GM19035 (cell line): ENCODE results near the gene NFKB2.
A peak's percentile ranks its signal among the peaks of the same experiment; 100 is the strongest.

ENCODE experiments used
- ATAC-seq: cut with Tn5 transposase; IDR thresholded peaks from one replicate; pipeline ENCODE4 v1.9.1; 2021; ENCODE audit not compliant: unreplicated experiment

Gene NFKB2

GRCh38 chr10:102450124-102450373, 54.5 kb downstream of the NFKB2 start:
- ATAC-seq = peak; percentile 8

GRCh38 chr10:102450374-102451104, 55.0 kb downstream of the NFKB2 start:
- ATAC-seq = peak; percentile 70

GRCh38 chr10:102451105-102451969, 55.8 kb downstream of the NFKB2 start, which contains the start of gene C10orf95:
Gene C10orf95 (minus strand): TSS chr10:102451543. CDS start chr10:102451093, 450 bp downstream.
- no peak for ATAC-seq
